Keratinocyte (primary cell): ENCODE results near the gene FRMD1. TPM values are rescaled to one million over a fixed set of nuclear protein-coding genes. Genes with fewer than 3 reads are reported as not detected.

Source experiments
- DNase-seq: peaks from one replicate; pipeline ENCODE4 v3.0.0-alpha.2; 2011; ENCODE audit warnings: low read depth, missing footprints, low spot score
- FAIRE-seq: peaks from 2 replicates; lab custom pipeline; 2011; peaks lifted over from hg19 to GRCh38; lab: Jason Lieb, UNC
- H2AFZ ChIP-seq: 2 replicates; pipeline ENCODE4 v1.6.0; 2012; ENCODE audit warnings: low read length, control low read depth, inconsistent platforms; ENCODE audit not compliant: control insufficient read depth
- H3K27ac ChIP-seq: 2 replicates; pipeline ENCODE4 v1.5.1; 2011; ENCODE audit warnings: low read length; ENCODE audit not compliant: control insufficient read depth, insufficient read depth
- H3K27me3 ChIP-seq: 3 replicates; pipeline ENCODE4 v1.6.0; 2011; ENCODE audit warnings: low read length; ENCODE audit not compliant: control insufficient read depth, insufficient read depth; ENCODE audit errors: extremely low read depth
- H3K36me3 ChIP-seq, 2 experiments: 2 replicates in 1 of 2; 3 replicates in 1 of 2; pipeline ENCODE4 v1.5.1; 2011; ENCODE audit warnings: low read length in 2 of 2, mild to moderate bottlenecking in 1 of 2; ENCODE audit not compliant: control insufficient read depth in 2 of 2, insufficient read depth in 2 of 2; ENCODE audit errors: extremely low read depth in 1 of 2
- H3K4me1 ChIP-seq: 3 replicates; pipeline ENCODE4 v1.5.1; 2011; ENCODE audit warnings: low read length; ENCODE audit not compliant: control insufficient read depth, insufficient read depth; ENCODE audit errors: extremely low read depth
- H3K4me2 ChIP-seq: 3 replicates; pipeline ENCODE4 v1.6.0; 2011; ENCODE audit warnings: low read depth, low read length; ENCODE audit not compliant: control insufficient read depth, insufficient read depth; ENCODE audit errors: extremely low read depth
- H3K4me3 ChIP-seq, 3 experiments: fragments of 200-600 bp in 1 of 3; sonication (generic) in 1 of 3; 2 replicates in 2 of 3; 3 replicates in 1 of 3; pipeline ENCODE4 v1.5.1; 2011 to 2016; ENCODE audit warnings: low read length in 3 of 3, mild to moderate bottlenecking in 3 of 3, control low read depth in 2 of 3, inconsistent platforms in 1 of 3, low read depth in 1 of 3, mixed read lengths in 1 of 3, mixed run types in 1 of 3, moderate library complexity in 1 of 3; ENCODE audit not compliant: control insufficient read depth in 2 of 3, insufficient read depth in 2 of 3; ENCODE audit errors: extremely low read depth in 1 of 3
- H3K79me2 ChIP-seq: 2 replicates; pipeline ENCODE4 v1.6.0; 2012; ENCODE audit warnings: low read length; ENCODE audit not compliant: control insufficient read depth, insufficient read depth
- H3K9ac ChIP-seq: 3 replicates; pipeline ENCODE4 v1.6.0; 2011; ENCODE audit warnings: low read length; ENCODE audit not compliant: control insufficient read depth, insufficient read depth; ENCODE audit errors: extremely low read depth
- H3K9me1 ChIP-seq: 3 replicates; pipeline ENCODE4 v1.6.0; 2011; ENCODE audit warnings: low read length; ENCODE audit not compliant: control insufficient read depth, insufficient read depth; ENCODE audit errors: extremely low read depth
- H3K9me3 ChIP-seq: 2 replicates; pipeline ENCODE4 v1.5.1; 2012; ENCODE audit warnings: low read depth, low read length; ENCODE audit not compliant: control insufficient read depth
- H4K20me1 ChIP-seq: 3 replicates; pipeline ENCODE4 v1.6.0; 2011; ENCODE audit warnings: low read length; ENCODE audit not compliant: control insufficient read depth, insufficient read depth; ENCODE audit errors: extremely low read depth
- EZH2 ChIP-seq: IDR thresholded peaks from one replicate; pipeline ENCODE4 v1.6.1; 2012; ENCODE audit warnings: inconsistent platforms, mild to moderate bottlenecking, low read length, moderate library complexity
- dilution Hi-C: fragments of 300-500 bp; cut with MboI; formaldehyde crosslinking; loops from one replicate; pipeline ENCODE4 v1.7.0; 2020; ENCODE audit warnings: low sequenced_read_pairs; ENCODE audit not compliant: extremely low pct_ligation_motif_present
- polyA plus RNA-seq, 5 experiments: library from polyadenylated mRNA; depleted of rRNA in 3 of 5; stranded (reverse) in 3 of 5; stranded (forward) in 1 of 5; unstranded in 1 of 5; fragments of >200 nt; gene quantifications; 1 replicate in 1 of 5; 2 replicates in 3 of 5; 3 replicates in 1 of 5; pipeline versions ENCODE4 v1.2.1 to v1.2.3, GENCODE V29; 2011 to 2012; ENCODE audit warnings: missing spikeins in 2 of 5, low read depth in 1 of 5, low replicate concordance in 1 of 5
- TF ChIP-seq, protein P1 (sequence below), 3 experiments: IDR thresholded peaks in 1 of 3; conservative IDR thresholded peaks in 1 of 3; optimal IDR thresholded peaks in 1 of 3; 2 replicates in 2 of 3; 3 replicates in 1 of 3; pipeline versions ENCODE3 to v1.5.1; 2011; ENCODE audit warnings: low read length in 3 of 3, mild to moderate bottlenecking in 3 of 3, moderate library complexity in 2 of 3, control low read depth in 1 of 3, inconsistent platforms in 1 of 3; ENCODE audit not compliant: insufficient read depth in 2 of 3; ENCODE audit errors: extremely low read depth in 1 of 3

The FRMD1 gene
- polyA plus RNA-seq, 1 donor (not counting 4 experiments of a cell fraction or from before 2014, with no cell fraction given): not detected

DNA sequence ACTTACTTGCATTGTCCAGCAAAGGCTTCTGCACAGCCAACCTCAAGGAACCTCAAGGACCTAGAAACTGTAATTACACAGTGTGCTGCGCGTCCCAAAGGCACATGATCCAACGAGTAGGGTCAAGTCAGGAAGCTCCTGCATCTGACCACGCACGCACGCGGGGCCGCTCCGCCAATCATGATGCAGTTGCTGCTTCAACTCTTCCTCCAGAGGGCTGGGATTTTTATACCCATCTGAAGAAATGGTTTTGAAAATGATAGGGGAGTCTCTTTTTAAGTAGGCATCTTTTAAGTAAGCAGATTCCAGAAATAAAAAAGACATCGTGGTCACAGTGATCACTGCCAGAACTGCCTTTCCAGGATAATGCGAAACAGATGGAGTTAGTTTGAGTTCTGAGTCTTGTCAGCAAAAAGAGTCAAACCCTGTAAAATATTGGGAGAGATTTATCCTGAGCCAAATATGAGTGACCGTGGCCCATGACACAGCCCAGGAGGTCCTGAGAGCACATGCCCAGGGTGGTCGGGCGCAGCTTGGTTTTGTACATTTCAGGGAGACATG, 47.5 kb downstream of the FRMD1 start:
- H4K20me1 ChIP-seq: no peaks in the 10 kb centered on the region
- FAIRE-seq: no peak
- no peaks in the 10 kb centered on the region for H3K9me1 ChIP-seq
- H3K9ac ChIP-seq: no peak overlapping the region
- DNase-seq: no peak
- TF ChIP-seq, protein P1, sequence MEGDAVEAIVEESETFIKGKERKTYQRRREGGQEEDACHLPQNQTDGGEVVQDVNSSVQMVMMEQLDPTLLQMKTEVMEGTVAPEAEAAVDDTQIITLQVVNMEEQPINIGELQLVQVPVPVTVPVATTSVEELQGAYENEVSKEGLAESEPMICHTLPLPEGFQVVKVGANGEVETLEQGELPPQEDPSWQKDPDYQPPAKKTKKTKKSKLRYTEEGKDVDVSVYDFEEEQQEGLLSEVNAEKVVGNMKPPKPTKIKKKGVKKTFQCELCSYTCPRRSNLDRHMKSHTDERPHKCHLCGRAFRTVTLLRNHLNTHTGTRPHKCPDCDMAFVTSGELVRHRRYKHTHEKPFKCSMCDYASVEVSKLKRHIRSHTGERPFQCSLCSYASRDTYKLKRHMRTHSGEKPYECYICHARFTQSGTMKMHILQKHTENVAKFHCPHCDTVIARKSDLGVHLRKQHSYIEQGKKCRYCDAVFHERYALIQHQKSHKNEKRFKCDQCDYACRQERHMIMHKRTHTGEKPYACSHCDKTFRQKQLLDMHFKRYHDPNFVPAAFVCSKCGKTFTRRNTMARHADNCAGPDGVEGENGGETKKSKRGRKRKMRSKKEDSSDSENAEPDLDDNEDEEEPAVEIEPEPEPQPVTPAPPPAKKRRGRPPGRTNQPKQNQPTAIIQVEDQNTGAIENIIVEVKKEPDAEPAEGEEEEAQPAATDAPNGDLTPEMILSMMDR (optimal IDR thresholded peaks at IDR 0.05 in 1 of 3, IDR thresholded peaks at IDR 0.05 in 1 of 3, conservative IDR thresholded peaks at IDR 0.05 in 1 of 3; ENCODE audit: extremely low read depth in 1 of 3, insufficient read depth in 2 of 3, low read length in 3 of 3): no peak
- TF ChIP-seq EZH2: no peak
- H3K36me3 ChIP-seq: no peaks in the 10 kb centered on the region
- no peak overlapping the region for H3K4me3 ChIP-seq
- no peak overlapping the region for H3K4me2 ChIP-seq
- peaks cover 10% of the 10 kb centered on the region for H3K4me1 ChIP-seq
- H3K9me3 ChIP-seq: no peaks in the 10 kb centered on the region
- no peaks in the 10 kb centered on the region for H3K79me2 ChIP-seq
- H2AFZ ChIP-seq: no peak overlapping the region
- dilution Hi-C loops: no loop called here
- H3K27me3 ChIP-seq: peaks cover 10% of the 10 kb centered on the region
- H3K27ac ChIP-seq: no peak overlapping the region

DNA sequence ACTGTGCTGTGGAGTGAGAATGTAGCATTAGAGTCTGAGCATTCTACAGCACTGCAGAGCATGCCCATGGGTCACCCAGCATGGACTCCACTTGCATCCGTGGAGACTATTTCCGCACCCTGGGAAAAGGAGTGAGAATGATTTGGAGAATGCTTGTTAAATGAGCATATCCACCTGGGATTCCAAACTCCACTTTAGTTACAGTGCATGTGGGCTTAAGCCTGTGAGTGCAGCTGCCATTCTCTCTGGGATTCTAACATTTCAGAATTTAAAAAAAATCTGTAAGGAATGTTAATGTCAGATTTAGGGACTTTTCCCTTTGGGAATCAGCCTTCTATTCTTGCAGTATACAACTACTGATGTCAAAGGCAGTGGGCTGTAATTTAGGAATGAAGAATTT, 48.1 kb downstream of the FRMD1 start:
- dilution Hi-C loops: no loop called here

More for the DNA sequence above, 48.1 kb downstream of the FRMD1 start:
- no peaks in the 10 kb centered on the region for H3K9me1 ChIP-seq
- H3K9ac ChIP-seq: no peak overlapping the region
- FAIRE-seq (no peak), DNase-seq (no peak)
- H2AFZ ChIP-seq: no peak overlapping the region
- H3K4me3 ChIP-seq: no peak overlapping the region
- H3K4me2 ChIP-seq: no peak overlapping the region
- TF ChIP-seq, protein P1 (optimal IDR thresholded peaks at IDR 0.05 in 1 of 3, IDR thresholded peaks at IDR 0.05 in 1 of 3, conservative IDR thresholded peaks at IDR 0.05 in 1 of 3; ENCODE audit: extremely low read depth in 1 of 3, insufficient read depth in 2 of 3, low read length in 3 of 3): no peak
- no peak for TF ChIP-seq EZH2
- H3K9me3 ChIP-seq: no peaks in the 10 kb centered on the region
- peaks cover 5% of the 10 kb centered on the region for H3K4me1 ChIP-seq
- peaks cover 10% of the 10 kb centered on the region for H3K27me3 ChIP-seq
- H3K36me3 ChIP-seq: no peaks in the 10 kb centered on the region
- no peaks in the 10 kb centered on the region for H4K20me1 ChIP-seq
- H3K79me2 ChIP-seq: no peaks in the 10 kb centered on the region
- H3K27ac ChIP-seq: no peak overlapping the region
